GM18870 (cell line): ENCODE data around the gene ARHGAP8.

Source experiments
- ATAC-seq: cut with Tn5 transposase; IDR thresholded peaks from one replicate; pipeline ENCODE4 v1.9.1; 2021; ENCODE audit warnings: moderate library complexity; ENCODE audit not compliant: unreplicated experiment

The ARHGAP8 gene

GRCh38 chr22:44823806-44824205 lies 71.4 kb downstream of the ARHGAP8 start:
- ATAC-seq, result no peak

- ATAC-seq, result no peak
Measured at GRCh38 chr22:44824271-44824670, 71.9 kb downstream of the ARHGAP8 start.

GRCh38 chr22:44825310-44826150 lies 73.2 kb downstream of the ARHGAP8 start:
- ATAC-seq, result no peak

- ATAC-seq, result no peak
Measured at GRCh38 chr22:44827666-44828190, 75.4 kb downstream of the ARHGAP8 start.

- ATAC-seq, result no peak
Measured at GRCh38 chr22:44828193-44828592, 75.8 kb downstream of the ARHGAP8 start.

- ATAC-seq, result no peak
Measured at GRCh38 chr22:44831885-44832284, 79.5 kb downstream of the ARHGAP8 start.

GRCh38 chr22:44834065-44834464 lies 81.7 kb downstream of the ARHGAP8 start:
- no peak for ATAC-seq

GRCh38 chr22:44837481-44837880 lies 85.1 kb downstream of the ARHGAP8 start:
- ATAC-seq, result no peak

- ATAC-seq, result no peak
Measured at GRCh38 chr22:44838316-44839016, 86.1 kb downstream of the ARHGAP8 start.

- no peak for ATAC-seq
Measured at GRCh38 chr22:44839061-44839460, 86.7 kb downstream of the ARHGAP8 start.

- no peak for ATAC-seq
Measured at GRCh38 chr22:44839721-44840120, 87.3 kb downstream of the ARHGAP8 start.

GRCh38 chr22:44840611-44841322 lies 88.4 kb downstream of the ARHGAP8 start:
- ATAC-seq, result no peak

- no peak for ATAC-seq
Measured at GRCh38 chr22:44842417-44842816, 90.0 kb downstream of the ARHGAP8 start.

GRCh38 chr22:44845191-44845590 lies 92.8 kb downstream of the ARHGAP8 start:
- no peak for ATAC-seq

GRCh38 chr22:44845796-44846720 lies 93.7 kb downstream of the ARHGAP8 start:
- no peak for ATAC-seq

- no peak for ATAC-seq
Measured at GRCh38 chr22:44846726-44847275, 94.4 kb downstream of the ARHGAP8 start.

GRCh38 chr22:44847380-44847779 lies 95.0 kb downstream of the ARHGAP8 start:
- ATAC-seq, result no peak

- ATAC-seq, result no peak
Measured at GRCh38 chr22:44847892-44848291, 95.5 kb downstream of the ARHGAP8 start.

GRCh38 chr22:44848296-44848741 lies 95.9 kb downstream of the ARHGAP8 start:
- ATAC-seq, result no peak
